ENCODE measurements around the gene MCC.

DNA sequence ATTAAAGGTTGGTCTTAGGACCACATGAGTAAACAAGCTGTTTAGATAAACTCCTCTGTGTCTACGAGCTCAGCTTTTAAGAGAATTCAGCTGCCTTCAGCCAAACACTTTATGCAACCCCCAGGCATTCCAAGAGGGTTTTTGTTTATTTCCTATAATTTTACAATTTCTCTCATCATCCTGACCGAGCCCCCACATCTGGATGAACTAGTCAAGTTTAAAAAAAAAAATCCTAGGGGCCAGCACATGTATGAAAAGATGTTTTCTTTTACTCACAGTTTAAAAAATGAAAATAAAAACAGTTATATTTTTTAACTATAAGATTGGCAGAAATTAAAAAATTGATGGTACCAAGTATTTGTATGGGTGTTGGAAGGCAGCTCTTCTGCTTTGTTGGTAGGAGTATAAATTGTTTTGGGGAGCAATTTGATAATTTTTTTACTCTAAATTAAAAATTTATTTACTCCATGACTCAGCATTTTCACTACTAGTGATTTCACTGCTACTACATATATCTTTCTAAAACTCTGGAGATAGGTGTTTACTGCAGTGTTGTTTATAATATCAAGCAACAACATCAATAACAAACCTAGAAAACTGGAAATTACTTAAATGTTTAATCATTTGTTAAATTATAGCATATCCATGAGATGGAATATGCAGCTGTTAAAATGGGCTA lies 43.4 kb upstream of the MCC start:
- TF ChIP-seq, protein P1, sequence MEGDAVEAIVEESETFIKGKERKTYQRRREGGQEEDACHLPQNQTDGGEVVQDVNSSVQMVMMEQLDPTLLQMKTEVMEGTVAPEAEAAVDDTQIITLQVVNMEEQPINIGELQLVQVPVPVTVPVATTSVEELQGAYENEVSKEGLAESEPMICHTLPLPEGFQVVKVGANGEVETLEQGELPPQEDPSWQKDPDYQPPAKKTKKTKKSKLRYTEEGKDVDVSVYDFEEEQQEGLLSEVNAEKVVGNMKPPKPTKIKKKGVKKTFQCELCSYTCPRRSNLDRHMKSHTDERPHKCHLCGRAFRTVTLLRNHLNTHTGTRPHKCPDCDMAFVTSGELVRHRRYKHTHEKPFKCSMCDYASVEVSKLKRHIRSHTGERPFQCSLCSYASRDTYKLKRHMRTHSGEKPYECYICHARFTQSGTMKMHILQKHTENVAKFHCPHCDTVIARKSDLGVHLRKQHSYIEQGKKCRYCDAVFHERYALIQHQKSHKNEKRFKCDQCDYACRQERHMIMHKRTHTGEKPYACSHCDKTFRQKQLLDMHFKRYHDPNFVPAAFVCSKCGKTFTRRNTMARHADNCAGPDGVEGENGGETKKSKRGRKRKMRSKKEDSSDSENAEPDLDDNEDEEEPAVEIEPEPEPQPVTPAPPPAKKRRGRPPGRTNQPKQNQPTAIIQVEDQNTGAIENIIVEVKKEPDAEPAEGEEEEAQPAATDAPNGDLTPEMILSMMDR (IDR thresholded peaks at IDR 0.05) = no peak
- no peak for TF ChIP-seq POLR2AphosphoS5 (IDR thresholded peaks at IDR 0.05)
- no peak for TF ChIP-seq POLR2A (IDR thresholded peaks at IDR 0.05; ENCODE audit: low read depth)
